Muscle of leg (tissue), 11 donors: ENCODE measurements around the gene SAPCD2. TPM values are rescaled to one million over a fixed set of nuclear protein-coding genes. Genes with fewer than 3 reads are reported as not detected.

Experiments used
- DNase-seq: peaks from one replicate; pipeline ENCODE4 v3.0.0; 2013
- H3K27ac ChIP-seq: one replicate; pipeline ENCODE4 v1.5.1; 2013; ENCODE audit warnings: mild to moderate bottlenecking, low read length, control low read depth
- H3K27me3 ChIP-seq: one replicate; pipeline ENCODE4 v1.6.1; 2013; ENCODE audit warnings: low read length; ENCODE audit not compliant: control insufficient read depth, insufficient read depth
- H3K36me3 ChIP-seq: one replicate; pipeline ENCODE4 v1.6.1; 2013; ENCODE audit warnings: low read length; ENCODE audit not compliant: control insufficient read depth, insufficient read depth
- H3K4me1 ChIP-seq: one replicate; pipeline ENCODE4 v1.6.1; 2013; ENCODE audit warnings: low read length; ENCODE audit not compliant: control insufficient read depth, insufficient read depth
- H3K4me3 ChIP-seq: one replicate; pipeline ENCODE4 v1.5.1; 2013; ENCODE audit warnings: low read length, control low read depth
- H3K9me3 ChIP-seq: replicated peaks from 2 replicates; pipeline ENCODE4 v1.6.1; 2013; ENCODE audit warnings: low read depth, low read length; ENCODE audit not compliant: control insufficient read depth
- WGBS: methylation state at CpG from one replicate; pipeline ENCODE4 v1.1.5; 2013; ENCODE audit warnings: missing lambda C conversion rate; ENCODE audit not compliant: insufficient coverage; 5-methylcytosine and 5-hydroxymethylcytosine counted together
- polyA plus RNA-seq, 8 donors: library from polyadenylated mRNA; unstranded; fragments of 120-200 nt; gene quantifications; one replicate each; pipeline versions ENCODE4 v1.2.1 to v1.2.3, GENCODE V29; 2013; ENCODE audit warnings: inconsistent platforms in 1 of 8, low replicate concordance in 1 of 8; ENCODE audit not compliant: insufficient read length in 8 of 8, insufficient read depth in 1 of 8
- total RNA-seq: library from RNA; stranded (reverse); fragments of 120-200 nt; gene quantifications from one replicate; pipeline ENCODE4 v1.2.4, GENCODE V29; 2013

SAPCD2 gene
- total and polyA plus RNA-seq, 9 donors, result 3.4 to 7.2 (median 5.3) TPM

GRCh38 chr9:137045294-137046087 lies 24.9 kb downstream of the SAPCD2 start:
- 2% methylated on average over 96 of the region's 96 CpGs for WGBS
- peak; percentile 58 for DNase-seq
- Histone ChIP-seq H3K9me3 (no peaks in the 10 kb centered on the region), H3K4me1 (peaks cover 35% of the 10 kb centered on the region), H3K36me3 (peaks cover 4% of the 10 kb centered on the region), H3K27me3 (peaks cover 68% of the 10 kb centered on the region), H3K4me3 (peak overlapping the region; percentile 50), H3K27ac (peak overlapping the region; percentile 35)

GRCh38 chr9:137044502-137045177 lies 25.7 kb downstream of the SAPCD2 start:
- 33% methylated on average over 14 of the region's 18 CpGs for WGBS

GRCh38 chr9:137044037-137044436 lies 26.3 kb downstream of the SAPCD2 start:
- Histone ChIP-seq H3K27ac (peak overlapping the region; percentile 55), H3K4me3 (no peak overlapping the region), H3K27me3 (peaks cover 53% of the 10 kb centered on the region), H3K4me1 (peaks cover 31% of the 10 kb centered on the region), H3K9me3 (no peaks in the 10 kb centered on the region), H3K36me3 (peaks cover 10% of the 10 kb centered on the region)
- WGBS, result 63% methylated on average over 12 of the region's 12 CpGs
- no peak for DNase-seq

More at GRCh38 chr9:137044502-137045177, 25.7 kb downstream of the SAPCD2 start:
- H3K4me1 ChIP-seq, result peaks cover 34% of the 10 kb centered on the region
- peaks cover 59% of the 10 kb centered on the region for H3K27me3 ChIP-seq
- no peak for DNase-seq
- H3K27ac ChIP-seq, result peak overlapping the region; percentile 55
- no peaks in the 10 kb centered on the region for H3K9me3 ChIP-seq
- H3K4me3 ChIP-seq, result peak overlapping the region; percentile 45
- peaks cover 7% of the 10 kb centered on the region for H3K36me3 ChIP-seq

- WGBS, result 67% methylated on average over 32 of the region's 36 CpGs
- Histone ChIP-seq H3K27me3 (peaks cover 44% of the 10 kb centered on the region), H3K9me3 (no peaks in the 10 kb centered on the region), H3K36me3 (peaks cover 15% of the 10 kb centered on the region), H3K4me3 (no peak overlapping the region), H3K27ac (peak overlapping the region; percentile 20), H3K4me1 (peaks cover 29% of the 10 kb centered on the region)
- no peak for DNase-seq
Observed at GRCh38 chr9:137042751-137043727, 27.3 kb downstream of the SAPCD2 start.

- Histone ChIP-seq H3K4me3 (no peak overlapping the region), H3K9me3 (no peaks in the 10 kb centered on the region), H3K27me3 (peaks cover 25% of the 10 kb centered on the region), H3K4me1 (peaks cover 23% of the 10 kb centered on the region), H3K36me3 (peaks cover 15% of the 10 kb centered on the region), H3K27ac (no peak overlapping the region)
- DNase-seq, result no peak
- WGBS, result 37% methylated on average over 9 of the region's 16 CpGs
Observed at GRCh38 chr9:137041124-137041523, 29.2 kb downstream of the SAPCD2 start.

- Histone ChIP-seq H3K27me3 (peaks cover 23% of the 10 kb centered on the region), H3K27ac (no peak overlapping the region), H3K4me3 (no peak overlapping the region), H3K36me3 (peaks cover 15% of the 10 kb centered on the region), H3K4me1 (peaks cover 23% of the 10 kb centered on the region), H3K9me3 (no peaks in the 10 kb centered on the region)
- WGBS, result 70% methylated on average over 19 of the region's 23 CpGs
- DNase-seq, result no peak
Observed at GRCh38 chr9:137040568-137040967, 29.8 kb downstream of the SAPCD2 start.

GRCh38 chr9:137039611-137040366 lies 30.6 kb downstream of the SAPCD2 start:
- Histone ChIP-seq H3K36me3 (peaks cover 15% of the 10 kb centered on the region), H3K9me3 (no peaks in the 10 kb centered on the region), H3K27me3 (peaks cover 15% of the 10 kb centered on the region), H3K4me1 (peaks cover 23% of the 10 kb centered on the region), H3K4me3 (no peak overlapping the region), H3K27ac (no peak overlapping the region)
- DNase-seq, result no peak
- WGBS, result 91% methylated on average over 14 of the region's 32 CpGs

- peaks cover 15% of the 10 kb centered on the region for H3K36me3 ChIP-seq
- DNase-seq, result no peak
- H3K4me3 ChIP-seq, result no peak overlapping the region
- no peak overlapping the region for H3K27ac ChIP-seq
- 89% methylated on average over 4 of the region's 9 CpGs for WGBS
- peaks cover 10% of the 10 kb centered on the region for H3K27me3 ChIP-seq
- H3K9me3 ChIP-seq, result no peaks in the 10 kb centered on the region
- peaks cover 20% of the 10 kb centered on the region for H3K4me1 ChIP-seq
Observed at GRCh38 chr9:137038916-137039315, 31.4 kb downstream of the SAPCD2 start.

- Histone ChIP-seq H3K27me3 (peaks cover 3% of the 10 kb centered on the region), H3K9me3 (no peaks in the 10 kb centered on the region), H3K4me3 (no peak overlapping the region), H3K27ac (no peak overlapping the region), H3K36me3 (peaks cover 15% of the 10 kb centered on the region), H3K4me1 (peaks cover 14% of the 10 kb centered on the region)
- DNase-seq, result no peak
- WGBS, result 100% methylated on average over 2 of the region's 10 CpGs
Observed at GRCh38 chr9:137037483-137037882, 32.9 kb downstream of the SAPCD2 start.
